IMR-90 (cell line): ENCODE results near the gene NDOR1. TPM values are rescaled to one million over a fixed set of nuclear protein-coding genes. Genes with fewer than 3 reads are reported as not detected.

Source experiments
- ATAC-seq: fragments of 200-7000 bp; cut with Tn5 transposase; 2 replicates; pipeline ENCODE4 v1.9.1; 2020; ENCODE audit warnings: low read depth, mild to moderate bottlenecking, moderate library complexity
- BruUV-seq: library from RNA; stranded (reverse); fragments of 400-500 nt; replicated peaks from 2 replicates; lab custom pipeline; 2021; lab: Mats Ljungman, UMichigan
- CTCF ChIA-PET: fragments of 300-600 bp; formaldehyde crosslinking; extraction: SDS; loops from one replicate; lab custom pipeline; 2021; ENCODE audit warnings: antibody characterized with exemption; lab: Yijun Ruan, JAX
- POLR2A ChIA-PET: fragments of 300-600 bp; sonication (Branson Sonifier 250); formaldehyde crosslinking; loops from one replicate; lab custom pipeline; 2022; ENCODE audit warnings: antibody characterized with exemption; ENCODE audit not compliant: unreplicated experiment; lab: Charles Lee
- DNase-seq: peaks from one replicate; pipeline ENCODE4 v3.0.0; 2013
- H2AFZ ChIP-seq: replicated peaks from 2 replicates; pipeline ENCODE3; 2013; ENCODE audit warnings: low read length, mild to moderate bottlenecking; ENCODE audit not compliant: poor library complexity
- H2AK5ac ChIP-seq: 2 replicates; pipeline ENCODE4 v1.6.1; 2013; ENCODE audit warnings: low read depth, low read length, inconsistent platforms
- H2AK9ac ChIP-seq: replicated peaks from 2 replicates; pipeline ENCODE3; 2013; ENCODE audit warnings: mild to moderate bottlenecking, low read depth, low read length, moderate library complexity; ENCODE audit not compliant: poor library complexity
- H2BK120ac ChIP-seq: 2 replicates; pipeline ENCODE4 v1.6.1; 2013; ENCODE audit warnings: low read depth, low read length, inconsistent platforms
- H2BK15ac ChIP-seq: 3 replicates; pipeline ENCODE4 v1.6.1; 2013; ENCODE audit warnings: low read depth, low read length, inconsistent platforms
- H2BK20ac ChIP-seq: 2 replicates; pipeline ENCODE4 v1.6.1; 2013; ENCODE audit warnings: low read depth, mild to moderate bottlenecking, inconsistent platforms, low read length, moderate library complexity
- H2BK5ac ChIP-seq: 2 replicates; pipeline ENCODE4 v1.6.1; 2013; ENCODE audit warnings: mild to moderate bottlenecking, low read depth, low read length, inconsistent platforms; ENCODE audit not compliant: poor library complexity, severe bottlenecking
- H3K14ac ChIP-seq: replicated peaks from 2 replicates; pipeline ENCODE4 v1.6.1; 2013; ENCODE audit warnings: low read depth, low read length, inconsistent platforms
- H3K18ac ChIP-seq: 2 replicates; pipeline ENCODE4 v1.6.1; 2013; ENCODE audit warnings: low read depth, low read length, control low read depth
- H3K23ac ChIP-seq: 2 replicates; pipeline ENCODE4 v1.6.1; 2013; ENCODE audit warnings: low read depth, low read length, inconsistent platforms
- H3K27ac ChIP-seq: 2 replicates; pipeline ENCODE4 v1.5.1; 2013; ENCODE audit warnings: mild to moderate bottlenecking, control low read depth, low read length; ENCODE audit not compliant: insufficient read depth
- H3K27me3 ChIP-seq: 2 replicates; pipeline ENCODE4 v1.6.1; 2013; ENCODE audit warnings: low read length; ENCODE audit not compliant: control insufficient read depth, insufficient read depth
- H3K36me3 ChIP-seq: 2 replicates; pipeline ENCODE4 v1.6.1; 2013; ENCODE audit warnings: low read length, mixed read lengths; ENCODE audit not compliant: control insufficient read depth, insufficient read depth
- H3K4ac ChIP-seq: 2 replicates; pipeline ENCODE4 v1.6.1; 2013; ENCODE audit warnings: low read depth, low read length, inconsistent platforms
- H3K4me1 ChIP-seq: 2 replicates; pipeline ENCODE4 v1.6.1; 2013; ENCODE audit warnings: low read length, mixed read lengths; ENCODE audit not compliant: control insufficient read depth, insufficient read depth
- H3K4me2 ChIP-seq: 2 replicates; pipeline ENCODE4 v1.6.1; 2013; ENCODE audit warnings: low read depth, mild to moderate bottlenecking, control low read depth, low read length, moderate library complexity
- H3K4me3 ChIP-seq: 2 replicates; pipeline ENCODE4 v1.5.1; 2013; ENCODE audit warnings: low read depth, mild to moderate bottlenecking, control low read depth, low read length, moderate library complexity; ENCODE audit not compliant: insufficient read depth
- H3K56ac ChIP-seq: 2 replicates; pipeline ENCODE4 v1.6.1; 2013; ENCODE audit warnings: low read length, inconsistent platforms; ENCODE audit not compliant: insufficient read depth; ENCODE audit errors: extremely low read depth
- H3K79me1 ChIP-seq, 2 experiments: 2 replicates each; pipeline ENCODE4 v1.6.1; 2013; ENCODE audit warnings: low read length in 2 of 2, inconsistent platforms in 1 of 2, low read depth in 1 of 2
- H3K9ac ChIP-seq: 2 replicates; pipeline ENCODE4 v1.6.1; 2013; ENCODE audit warnings: low read depth, low read length, control low read depth
- H3K9me1 ChIP-seq: 2 replicates; pipeline ENCODE4 v1.6.1; 2013; ENCODE audit warnings: low read length, inconsistent platforms; ENCODE audit not compliant: insufficient read depth
- H3K9me3 ChIP-seq: 2 replicates; pipeline ENCODE4 v1.6.1; 2013; ENCODE audit warnings: low read length; ENCODE audit not compliant: control insufficient read depth, insufficient read depth
- H4K20me1 ChIP-seq: 2 replicates; pipeline ENCODE4 v1.6.1; 2013; ENCODE audit warnings: low read length, inconsistent platforms; ENCODE audit not compliant: insufficient read depth
- H4K5ac ChIP-seq: 2 replicates; pipeline ENCODE4 v1.6.1; 2013; ENCODE audit warnings: mild to moderate bottlenecking, low read depth, low read length, control low read depth
- H4K8ac ChIP-seq, 2 experiments: 2 replicates each; pipeline ENCODE4 v1.6.1; 2013; ENCODE audit warnings: low read depth in 2 of 2, low read length in 2 of 2, control low read depth in 1 of 2, inconsistent platforms in 1 of 2
- H4K91ac ChIP-seq: 2 replicates; pipeline ENCODE4 v1.6.1; 2013; ENCODE audit warnings: low read depth, low read length, inconsistent platforms; ENCODE audit not compliant: insufficient read depth
- BHLHE40 ChIP-seq: fragments of 150-350 bp; IDR thresholded peaks from 2 replicates; pipeline ENCODE4 v1.6.1; 2016; ENCODE audit warnings: mild to moderate bottlenecking, low read depth, low read length
- CEBPB ChIP-seq: IDR thresholded peaks from 2 replicates; pipeline ENCODE4 v1.6.1; 2012; ENCODE audit warnings: low read depth, low read length, improper control_type of control experiment
- CHD1 ChIP-seq: IDR thresholded peaks from 2 replicates; pipeline ENCODE4 v1.6.1; 2012; ENCODE audit warnings: low read depth, low read length, improper control_type of control experiment
- ELK1 ChIP-seq: fragments of 150-350 bp; IDR thresholded peaks from 2 replicates; pipeline ENCODE4 v1.6.1; 2016; ENCODE audit warnings: low read depth, mild to moderate bottlenecking, low read length, moderate library complexity, borderline replicate concordance
- FOS ChIP-seq: fragments of 150-350 bp; IDR thresholded peaks from 2 replicates; pipeline ENCODE4 v1.6.1; 2016; ENCODE audit warnings: low read depth, low read length
- MAFK ChIP-seq: IDR thresholded peaks from 2 replicates; pipeline ENCODE4 v1.6.1; 2012; ENCODE audit warnings: low read depth, low read length, improper control_type of control experiment
- MAZ ChIP-seq: IDR thresholded peaks from 2 replicates; pipeline ENCODE4 v1.6.1; 2012; ENCODE audit warnings: low read depth, mild to moderate bottlenecking, low read length, improper control_type of control experiment, moderate library complexity, borderline replicate concordance
- POLR2A ChIP-seq: IDR thresholded peaks from 2 replicates; pipeline ENCODE4 v1.6.1; 2012; ENCODE audit warnings: mild to moderate bottlenecking, low read depth, low read length
- RCOR1 ChIP-seq: IDR thresholded peaks from 2 replicates; pipeline ENCODE4 v1.6.1; 2012; ENCODE audit warnings: mild to moderate bottlenecking, low read length, improper control_type of control experiment; ENCODE audit not compliant: insufficient replicate concordance
- RFX5 ChIP-seq: IDR thresholded peaks from 2 replicates; pipeline ENCODE4 v1.8.0; 2012; ENCODE audit warnings: low read depth, mild to moderate bottlenecking, low read length, moderate library complexity
- WGBS, 2 experiments: methylation state at CpG; one replicate each; pipeline versions ENCODE4 v1.1.5 to v1.1.7; 2013; ENCODE audit warnings: missing lambda C conversion rate in 2 of 2; ENCODE audit not compliant: insufficient read length in 1 of 2; ENCODE audit errors: extremely low coverage in 2 of 2; 5-methylcytosine and 5-hydroxymethylcytosine counted together
- dilution Hi-C: fragments of 300-500 bp; cut with HindIII; formaldehyde crosslinking; loops from one replicate; pipeline ENCODE4 v1.14.3; 2018; ENCODE audit warnings: low sequenced_read_pairs; ENCODE audit not compliant: unreplicated experiment
- in situ Hi-C: fragments of 300-500 bp; cut with MboI; formaldehyde crosslinking; loops from 3 replicates; pipeline ENCODE4 v1.14.3; 2019; ENCODE audit warnings: low sequenced_read_pairs, inconsistent platforms, mixed read lengths
- intact Hi-C: fragments of 100-400 bp; cut with micrococcal nuclease; formaldehyde crosslinking; loops from 2 replicates; pipeline ENCODE4 v1.10.0; 2022
- polyA plus RNA-seq, 3 experiments: library from polyadenylated mRNA; depleted of rRNA; stranded (reverse); fragments of >200 nt; gene quantifications; 2 replicates each; pipeline ENCODE4 v1.2.3, GENCODE V29; 2012; ENCODE audit warnings: low replicate concordance in 1 of 3
- total RNA-seq: library from RNA; depleted of rRNA; stranded (reverse); fragments of >200 nt; gene quantifications from 2 replicates; pipeline ENCODE4 v1.2.3, GENCODE V29; 2012
- TF ChIP-seq, protein P1 (sequence below): fragments of 150-350 bp; IDR thresholded peaks from 2 replicates; pipeline ENCODE4 v1.6.1; 2017; ENCODE audit warnings: mild to moderate bottlenecking, antibody characterized with exemption, low read length, low read depth

The NDOR1 gene
- total and polyA plus RNA-seq, 2 of the 4 experiments (the other 2 are of a cell fraction) = 0.90 to 10.6 TPM

DNA sequence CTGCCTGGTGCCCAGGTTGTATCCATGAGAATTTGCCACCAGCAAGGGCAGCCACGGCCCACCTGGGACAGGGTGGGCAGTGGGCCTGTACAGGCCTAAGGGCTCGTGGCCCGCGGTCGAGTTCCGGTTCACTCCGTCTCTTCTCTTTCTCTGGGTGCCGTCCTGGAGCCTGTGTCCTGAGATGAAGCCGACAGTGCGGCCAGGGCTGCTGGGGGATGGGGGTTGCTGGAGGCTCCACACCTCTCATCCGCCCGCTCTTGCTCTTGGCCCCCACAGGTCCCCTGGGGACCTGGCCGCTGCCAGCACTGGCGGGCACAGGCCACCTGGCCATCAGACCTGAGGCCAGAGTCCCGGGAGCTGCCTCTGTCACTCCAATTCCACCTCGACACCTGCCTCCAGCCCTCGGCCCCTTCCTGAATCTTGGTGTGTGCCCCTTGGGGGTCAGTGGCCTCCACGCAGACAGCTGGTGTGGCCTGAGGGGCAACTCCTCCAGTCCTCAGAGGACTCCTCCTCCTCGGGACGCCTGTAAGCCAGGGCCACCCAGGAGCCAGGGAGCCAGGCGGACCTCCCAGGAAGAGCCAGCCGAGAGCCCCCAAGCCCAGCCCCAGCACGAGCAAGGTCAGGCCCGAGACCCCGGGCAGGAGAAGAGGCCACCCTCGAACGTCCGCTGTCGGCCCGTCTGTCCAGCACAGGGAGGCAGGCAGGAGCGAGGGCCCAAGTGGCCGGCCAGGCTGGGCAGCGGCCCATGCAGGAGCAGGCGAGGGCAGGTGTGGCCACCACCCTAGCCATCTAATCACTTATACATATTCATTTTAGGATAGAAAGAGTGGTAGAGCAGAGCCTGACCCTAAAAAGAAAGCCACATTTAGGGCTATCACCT lies 40.9 kb upstream of the NDOR1 start:
- no peaks in the 10 kb centered on the region for H3K36me3 ChIP-seq
- H3K9me1 ChIP-seq = no peaks in the 10 kb centered on the region
- no peak overlapping the region for H4K91ac ChIP-seq
- no peak overlapping the region for H3K4me3 ChIP-seq
- BruUV-seq = no TSS peak
- H2BK5ac ChIP-seq = no peak overlapping the region
- peaks cover 4% of the 10 kb centered on the region; the same call in 1 of the 2 replicates for H3K4me1 ChIP-seq
- 25% methylated on average over 5 of the region's 34 CpGs; no CpG with 5 or more reads in 1 of the 2 experiments for WGBS, 2 experiments
- H2AK5ac ChIP-seq = no peak overlapping the region
- no peak overlapping the region for H2BK120ac ChIP-seq
- ChIA-PET CTCF (no interaction called here), POLR2A (no interaction called here)
- H3K9me3 ChIP-seq = no peaks in the 10 kb centered on the region
- TF ChIP-seq BHLHE40 (no peak), POLR2A (no peak), CHD1 (no peak), RFX5 (no peak), MAZ (no peak), RCOR1 (no peak), CEBPB (no peak), FOS (no peak), MAFK (no peak), ELK1 (no peak)
- TF ChIP-seq, protein P1, sequence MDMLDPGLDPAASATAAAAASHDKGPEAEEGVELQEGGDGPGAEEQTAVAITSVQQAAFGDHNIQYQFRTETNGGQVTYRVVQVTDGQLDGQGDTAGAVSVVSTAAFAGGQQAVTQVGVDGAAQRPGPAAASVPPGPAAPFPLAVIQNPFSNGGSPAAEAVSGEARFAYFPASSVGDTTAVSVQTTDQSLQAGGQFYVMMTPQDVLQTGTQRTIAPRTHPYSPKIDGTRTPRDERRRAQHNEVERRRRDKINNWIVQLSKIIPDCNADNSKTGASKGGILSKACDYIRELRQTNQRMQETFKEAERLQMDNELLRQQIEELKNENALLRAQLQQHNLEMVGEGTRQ = no peak
- H3K27me3 ChIP-seq = peaks cover 89% of the 10 kb centered on the region
- no peak overlapping the region for H2AK9ac ChIP-seq
- H4K5ac ChIP-seq = no peak overlapping the region
- intact Hi-C loops (no loop called here), in situ Hi-C loops (no loop called here), dilution Hi-C loops (no loop called here)
- no peak overlapping the region for H3K4me2 ChIP-seq
- no peak overlapping the region for H2BK20ac ChIP-seq
- no peak overlapping the region for H3K9ac ChIP-seq
- ATAC-seq = no peak
- H2BK15ac ChIP-seq = no peak overlapping the region
- DNase-seq = no peak
- H4K20me1 ChIP-seq = no peaks in the 10 kb centered on the region
- no peaks in the 10 kb centered on the region for H3K79me1 ChIP-seq
- no peak overlapping the region for H3K14ac ChIP-seq
- no peak overlapping the region for H4K8ac ChIP-seq
- H2AFZ ChIP-seq = no peak overlapping the region
- no peak overlapping the region for H3K56ac ChIP-seq
- H3K23ac ChIP-seq = no peak overlapping the region
- H3K4ac ChIP-seq = no peak overlapping the region
- no peak overlapping the region for H3K18ac ChIP-seq
- no peak overlapping the region for H3K27ac ChIP-seq
